ENCODE measurements around the gene C1orf53.
"Not testable (repeated sequence)": the region's sequence is repeated elsewhere in the genome, so short reads cannot be mapped to it uniquely, and the experiment has no call there.

C1orf53 gene

DNA sequence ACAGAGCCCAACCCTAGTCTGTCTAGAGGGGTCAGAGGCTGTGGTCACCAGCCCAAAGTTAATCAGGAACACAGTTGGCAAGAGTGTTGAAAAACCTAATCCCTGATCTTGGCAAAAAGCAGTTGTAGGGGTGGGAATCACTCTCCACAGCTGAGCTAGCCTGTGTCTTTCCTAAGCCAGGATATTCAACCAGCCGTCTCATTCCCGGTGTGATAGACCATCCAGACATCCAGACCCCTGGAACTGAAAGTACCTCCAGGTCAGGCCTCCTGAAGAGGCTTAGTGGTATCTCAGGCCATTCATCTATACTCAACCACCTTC, 19.6 kb downstream of the C1orf53 start:
- no peak for DNase-seq

DNA sequence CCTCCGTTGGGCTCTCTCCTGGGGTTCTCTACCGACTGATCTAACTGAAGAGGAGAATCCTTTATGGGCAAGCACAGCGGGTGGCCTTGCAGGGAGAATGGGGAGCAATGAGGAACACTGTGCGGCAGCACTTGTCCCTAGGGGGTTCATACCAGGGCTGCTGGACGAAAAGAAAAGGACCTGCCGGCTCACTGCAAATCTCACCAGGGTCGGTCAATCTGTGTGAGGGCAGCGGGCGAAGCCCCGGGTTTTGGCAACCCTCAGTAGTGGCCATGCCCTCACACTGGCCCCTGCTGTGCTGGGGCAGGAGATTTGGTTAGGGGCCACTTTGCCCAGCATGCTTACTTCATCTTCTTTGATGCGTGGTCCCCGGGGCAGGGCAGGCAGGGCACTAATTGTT, 20.6 kb downstream of the C1orf53 start:
- no peak for DNase-seq

DNA sequence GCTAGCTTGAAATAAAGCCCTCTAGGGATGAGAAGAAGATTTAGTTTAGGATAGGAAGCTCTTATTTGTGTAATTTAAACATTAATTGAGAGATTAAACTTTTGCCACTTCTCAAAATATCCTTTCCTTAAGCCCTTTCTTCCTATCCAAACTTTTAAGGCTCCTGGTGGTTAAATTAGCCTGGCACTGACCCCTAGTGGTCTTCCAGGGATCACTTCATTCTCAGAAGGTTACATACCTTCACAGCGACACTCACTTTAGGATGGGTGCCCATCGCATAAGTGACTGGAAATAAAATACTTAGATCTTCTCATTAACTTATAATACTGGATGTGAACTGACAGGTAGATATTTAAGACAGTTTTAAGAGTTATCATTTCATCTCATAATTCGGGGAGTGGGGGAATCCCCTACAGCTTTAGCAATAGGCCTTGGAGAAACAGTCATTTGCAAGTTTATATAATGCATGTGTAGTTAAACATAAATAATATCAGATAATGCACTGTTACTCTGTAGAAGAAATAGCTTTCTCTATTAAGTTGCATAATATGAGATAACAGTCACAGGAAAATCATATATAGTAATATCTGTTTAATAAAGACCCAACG, 22.2 kb downstream of the C1orf53 start:
- peak; percentile 53 for DNase-seq

DNA sequence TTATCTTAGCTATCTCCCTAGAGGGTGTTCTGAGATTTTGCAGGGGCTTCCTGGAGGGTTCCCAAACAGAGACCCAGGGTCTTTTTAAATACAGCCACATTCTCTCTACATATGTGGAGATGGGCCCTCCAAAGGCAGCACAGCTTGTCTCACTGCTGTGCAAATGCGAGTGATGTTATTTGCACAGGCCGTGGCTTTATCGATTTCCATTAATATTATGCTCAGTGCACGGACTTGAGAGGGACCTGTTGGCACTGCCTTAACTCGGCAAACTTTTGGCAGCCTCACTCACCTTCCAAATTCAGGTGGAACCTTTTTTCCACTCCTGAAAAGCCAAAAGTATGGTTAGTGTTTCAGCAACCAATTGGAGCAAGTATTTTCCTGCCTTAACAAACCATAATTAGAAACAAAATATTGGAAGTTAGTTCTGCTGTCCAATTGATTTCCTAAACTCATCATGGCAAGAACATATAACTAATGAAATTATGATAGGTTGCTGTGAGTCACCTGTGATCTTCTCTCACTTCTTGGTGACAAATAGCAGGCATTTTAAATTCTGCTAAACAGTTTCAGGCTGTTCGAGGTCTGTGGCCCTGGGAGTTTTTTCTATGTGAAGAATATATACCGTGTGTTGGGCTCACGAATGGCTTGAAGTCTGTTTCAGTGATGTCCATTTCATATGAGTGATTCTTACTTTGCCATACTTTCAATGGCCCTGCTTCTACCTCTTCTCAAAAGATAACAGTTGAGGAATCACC, 25.7 kb downstream of the C1orf53 start:
- DNase-seq: no peak

DNA sequence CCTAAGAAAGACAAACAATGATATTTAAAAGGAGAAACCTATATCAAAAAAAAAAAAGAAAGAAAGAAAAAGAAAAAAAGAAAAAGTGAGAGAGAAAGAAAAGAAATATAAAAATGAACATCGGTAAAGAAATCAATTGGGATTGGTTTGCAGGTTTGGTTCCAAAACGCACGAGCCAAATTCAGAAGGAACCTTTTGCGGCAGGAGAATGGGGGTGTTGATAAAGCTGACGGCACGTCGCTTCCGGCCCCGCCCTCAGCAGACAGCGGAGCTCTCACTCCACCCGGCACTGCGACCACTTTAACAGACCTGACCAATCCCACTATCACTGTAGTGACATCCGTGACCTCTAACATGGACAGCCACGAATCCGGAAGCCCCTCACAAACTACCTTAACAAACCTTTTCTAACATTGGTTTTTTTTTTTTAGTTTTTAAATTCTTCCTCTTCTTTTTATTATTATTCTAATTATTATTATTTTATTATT, 26.5 kb downstream of the C1orf53 start:
- no peak for DNase-seq

DNA sequence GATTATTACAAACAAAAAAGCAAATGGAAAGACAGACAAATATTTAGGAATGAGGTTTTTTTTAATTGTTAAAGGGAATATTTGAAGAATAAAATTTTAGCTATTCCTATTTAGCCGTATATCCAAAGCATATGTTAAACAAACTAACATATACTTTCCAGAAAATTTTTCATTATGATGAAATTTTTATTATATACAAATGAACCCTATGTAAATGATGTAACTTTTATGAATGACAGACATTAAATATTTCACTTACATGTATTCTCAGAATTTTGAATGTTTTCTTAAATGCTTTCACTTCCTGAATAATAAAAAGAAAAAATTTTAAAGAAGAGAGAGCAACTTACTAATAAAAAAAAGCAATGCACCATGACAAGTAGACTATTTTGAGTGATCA, 30.6 kb downstream of the C1orf53 start:
- DNase-seq: no peak

- no peak for DNase-seq
Observed at GRCh38 chr1:197933647-197934046, 31.2 kb downstream of the C1orf53 start.

GRCh38 chr1:197937381-197937780, 35.0 kb downstream of the C1orf53 start:
- no peak for DNase-seq

DNA sequence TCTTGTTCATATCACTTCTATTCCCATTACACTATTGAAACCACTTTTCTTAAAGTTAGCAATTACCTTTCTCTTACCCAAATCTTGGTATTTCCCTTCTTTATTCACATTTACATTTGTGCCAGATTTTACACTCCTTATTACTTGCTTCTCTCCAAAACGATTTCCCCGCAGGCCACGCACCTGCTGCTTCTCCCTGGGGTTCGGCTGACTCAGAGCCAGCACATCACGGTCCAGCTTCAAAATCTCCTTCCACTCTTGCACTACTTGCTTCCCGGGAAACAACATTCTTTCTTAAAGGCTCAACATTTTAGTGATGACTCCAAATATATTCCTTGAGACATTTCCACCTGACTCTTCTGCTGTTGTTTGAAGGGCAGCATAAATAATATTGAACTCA, 35.5 kb downstream of the C1orf53 start:
- no peak for DNase-seq

- DNase-seq: not testable (repeated sequence)
Observed at GRCh38 chr1:197939159-197939980, 36.9 kb downstream of the C1orf53 start.

DNA sequence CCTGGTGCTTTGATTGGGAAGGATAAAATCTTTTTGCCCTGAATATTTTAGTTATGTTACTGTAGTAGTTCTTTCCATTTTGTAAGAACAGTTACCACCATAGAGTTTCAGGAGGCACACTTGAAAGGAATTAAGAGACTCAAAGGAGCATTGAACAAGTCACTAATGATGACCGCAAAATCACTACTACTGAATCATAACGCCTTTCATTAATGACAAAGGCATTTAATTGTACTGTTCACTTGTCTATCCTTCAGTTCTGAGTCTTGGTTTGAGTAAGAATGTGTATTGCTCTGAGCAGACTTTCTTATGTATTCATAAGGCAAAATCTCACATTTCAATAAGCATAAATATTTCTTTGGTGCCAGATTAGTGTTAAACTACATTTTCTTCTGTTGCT, 39.6 kb downstream of the C1orf53 start:
- DNase-seq: no peak

GRCh38 chr1:197944485-197944884, 42.1 kb downstream of the C1orf53 start:
- DNase-seq: no peak

GRCh38 chr1:197948926-197949899, 46.8 kb downstream of the C1orf53 start:
- peak; percentile 41 for DNase-seq

GRCh38 chr1:197951089-197951488, 48.7 kb downstream of the C1orf53 start:
- DNase-seq: no peak

DNA sequence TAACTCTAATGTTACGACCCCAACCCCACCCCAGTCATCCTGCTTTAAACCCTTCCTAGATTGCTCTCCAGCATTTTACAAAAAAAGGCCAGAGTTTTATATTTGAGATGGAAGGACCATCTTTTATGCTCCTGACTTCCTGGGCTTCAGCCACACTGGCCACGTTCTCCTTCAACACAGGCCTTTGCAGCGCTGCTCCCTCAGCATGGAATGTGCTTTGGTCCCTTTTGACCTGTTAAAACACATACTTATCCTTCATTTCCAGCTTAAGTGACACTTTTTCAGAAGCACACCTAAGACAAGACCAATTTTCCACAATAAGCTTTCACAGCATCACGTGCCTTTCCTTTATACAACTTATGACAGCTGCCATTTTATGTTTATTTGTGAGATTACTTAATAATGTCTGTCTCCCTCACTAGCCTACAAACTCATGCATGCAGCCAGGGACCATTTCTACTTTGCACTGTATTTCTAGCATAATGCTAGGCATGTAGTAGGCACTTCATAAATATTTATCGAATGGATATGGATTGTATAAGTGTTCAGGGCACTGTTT, 49.3 kb downstream of the C1orf53 start:
- no peak for DNase-seq

DNA sequence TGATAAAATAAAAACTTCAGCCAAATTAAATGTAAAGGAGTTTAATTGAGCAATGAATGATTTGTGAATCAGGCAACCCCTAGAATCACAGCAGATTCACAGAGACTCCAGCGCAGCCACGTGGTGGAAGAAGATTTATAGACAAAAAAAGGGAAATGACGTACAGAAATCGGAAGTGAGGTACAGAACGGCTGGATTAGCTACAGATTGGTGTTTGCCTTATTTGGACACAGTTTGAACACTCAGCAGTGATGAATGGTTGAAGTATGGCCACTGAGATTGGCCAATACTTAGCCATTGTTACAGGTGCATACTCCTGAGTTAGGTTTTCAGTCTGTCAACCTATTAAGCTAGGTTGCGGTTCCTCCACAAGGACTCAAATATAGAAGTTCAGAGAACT, 51.0 kb downstream of the C1orf53 start:
- DNase-seq: not testable (repeated sequence)

DNA sequence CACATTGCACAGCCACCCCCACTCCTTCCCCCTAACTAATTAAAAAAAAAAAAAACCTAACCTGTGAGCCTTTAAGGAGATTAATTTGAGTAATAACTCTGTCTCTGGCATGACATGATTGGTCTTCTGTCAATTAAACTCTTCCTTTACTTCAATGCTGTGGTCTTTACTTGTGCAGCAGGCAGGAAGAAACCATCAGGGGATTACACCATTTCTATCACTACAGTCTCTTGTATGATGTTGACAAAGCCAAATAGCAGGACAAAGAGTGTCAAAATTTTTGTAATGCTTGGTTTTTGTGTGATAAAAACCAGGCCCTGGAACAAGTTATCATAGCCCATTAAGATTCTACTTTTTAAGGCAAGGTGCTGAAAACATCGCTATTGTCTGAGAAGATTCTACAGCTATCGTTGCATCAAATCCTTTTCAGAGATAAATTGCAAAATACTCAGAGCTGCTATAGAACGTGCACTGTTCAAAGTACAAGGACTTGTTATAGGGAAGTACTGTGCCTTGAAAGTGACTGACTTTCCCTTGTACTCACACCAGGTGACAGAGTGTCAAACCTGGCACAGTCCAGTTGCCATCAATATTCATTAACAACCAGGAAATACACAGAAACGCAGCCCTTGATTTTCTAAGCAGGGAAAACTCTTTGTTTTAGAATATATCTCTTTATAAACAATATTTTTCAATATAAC, 52.4 kb downstream of the C1orf53 start:
- DNase-seq: no peak

DNA sequence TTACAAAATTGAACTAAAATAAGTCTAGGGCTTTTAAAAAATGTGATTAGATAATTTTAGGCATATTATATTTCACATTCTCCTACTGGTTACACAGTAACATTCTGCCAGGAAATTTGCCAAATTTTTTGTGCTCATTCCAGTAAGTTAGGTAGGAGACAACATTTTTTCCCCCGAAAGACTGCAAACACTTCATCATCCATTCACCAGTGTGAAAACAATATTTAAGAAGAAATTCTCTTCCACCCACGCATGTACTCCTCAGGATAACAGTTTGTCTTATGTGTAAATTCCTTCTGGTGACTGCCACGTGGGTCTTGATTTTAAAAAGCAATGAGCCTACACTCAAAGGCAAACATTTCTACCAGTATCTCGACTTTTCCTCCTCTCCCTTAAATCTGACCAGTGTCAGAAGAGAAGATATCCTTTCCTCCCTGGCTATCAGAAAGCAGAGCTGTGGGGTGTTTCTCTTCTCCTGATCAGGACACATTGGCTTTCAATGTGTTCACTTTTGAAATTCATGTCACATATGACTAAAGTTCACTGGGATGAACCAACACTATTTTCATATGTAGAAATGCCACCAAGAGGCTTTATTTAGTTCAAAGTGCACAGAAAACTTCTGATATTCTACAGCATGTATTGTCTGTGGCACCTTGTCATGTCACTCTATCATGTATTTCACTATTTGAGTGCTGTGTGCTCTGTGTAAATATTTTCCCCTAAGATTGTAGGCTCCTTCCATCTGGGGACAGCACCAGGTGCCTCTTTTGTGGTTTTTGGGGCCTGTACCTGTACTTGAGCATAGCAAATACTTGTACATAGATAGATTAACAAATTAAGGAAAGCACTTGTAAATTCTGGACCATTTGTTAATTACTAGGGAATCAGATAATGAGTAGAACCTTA, 53.3 kb downstream of the C1orf53 start:
- no peak for DNase-seq
